Activated CD8-positive, alpha-beta T cell treated with anti-CD3 and anti-CD28 coated beads for 36 hours (primary cell): ENCODE measurements around the gene CAT. TPM values are rescaled to one million over a fixed set of nuclear protein-coding genes. Genes with fewer than 3 reads are reported as not detected.

Experiments
- ATAC-seq: fragments of 200-7000 bp; cut with Tn5 transposase; one replicate; pipeline ENCODE4 v1.10.0; 2021; ENCODE audit warnings: mild to moderate bottlenecking, moderate library complexity
- CTCF ChIA-PET: fragments of 350-600 bp; sonication (Branson Sonifier 250); formaldehyde crosslinking; loops from one replicate; lab custom pipeline; 2021; ENCODE audit warnings: antibody characterized with exemption; lab: Charles Lee
- POLR2A ChIA-PET: fragments of 350-600 bp; sonication (Branson Sonifier 250); formaldehyde crosslinking; loops from one replicate; lab custom pipeline; 2021; ENCODE audit warnings: antibody characterized with exemption; lab: Charles Lee
- DNase-seq: peaks from one replicate; pipeline ENCODE4 v3.0.0-alpha.2; 2020
- H3K27ac Mint-ChIP-seq: one replicate; pipeline ENCODE4 v1.8.0; 2021; ENCODE audit warnings: mild to moderate bottlenecking, mixed read lengths
- H3K27me3 Mint-ChIP-seq: one replicate; pipeline ENCODE4 v1.8.0; 2021; ENCODE audit warnings: mixed read lengths
- H3K36me3 Mint-ChIP-seq: one replicate; pipeline ENCODE4 v1.8.0; 2021; ENCODE audit warnings: low read depth, mixed read lengths
- H3K4me1 Mint-ChIP-seq: one replicate; pipeline ENCODE4 v1.8.0; 2021; ENCODE audit warnings: low read depth, mixed read lengths
- H3K4me3 Mint-ChIP-seq: one replicate; pipeline ENCODE4 v1.8.0; 2021; ENCODE audit warnings: mild to moderate bottlenecking, moderate library complexity, mixed read lengths
- H3K9me3 Mint-ChIP-seq: one replicate; pipeline ENCODE4 v1.8.0; 2021; ENCODE audit warnings: mixed read lengths
- CTCF ChIP-seq: fragments of 200-600 bp; IDR thresholded peaks from one replicate; pipeline ENCODE4 v1.8.0; 2022; ENCODE audit warnings: antibody characterized with exemption, mild to moderate bottlenecking
- intact Hi-C: fragments of 100-400 bp; cut with micrococcal nuclease; formaldehyde crosslinking; loops from one replicate; pipeline ENCODE4 v1.10.0; 2022
- total RNA-seq, 2 experiments: library from RNA; stranded (reverse); gene quantifications; one replicate each; pipeline ENCODE4 v1.2.3, GENCODE V29; 2021

The CAT gene
- total RNA-seq, 2 experiments from 2014 or later: 23.9 to 24.8 TPM

DNA sequence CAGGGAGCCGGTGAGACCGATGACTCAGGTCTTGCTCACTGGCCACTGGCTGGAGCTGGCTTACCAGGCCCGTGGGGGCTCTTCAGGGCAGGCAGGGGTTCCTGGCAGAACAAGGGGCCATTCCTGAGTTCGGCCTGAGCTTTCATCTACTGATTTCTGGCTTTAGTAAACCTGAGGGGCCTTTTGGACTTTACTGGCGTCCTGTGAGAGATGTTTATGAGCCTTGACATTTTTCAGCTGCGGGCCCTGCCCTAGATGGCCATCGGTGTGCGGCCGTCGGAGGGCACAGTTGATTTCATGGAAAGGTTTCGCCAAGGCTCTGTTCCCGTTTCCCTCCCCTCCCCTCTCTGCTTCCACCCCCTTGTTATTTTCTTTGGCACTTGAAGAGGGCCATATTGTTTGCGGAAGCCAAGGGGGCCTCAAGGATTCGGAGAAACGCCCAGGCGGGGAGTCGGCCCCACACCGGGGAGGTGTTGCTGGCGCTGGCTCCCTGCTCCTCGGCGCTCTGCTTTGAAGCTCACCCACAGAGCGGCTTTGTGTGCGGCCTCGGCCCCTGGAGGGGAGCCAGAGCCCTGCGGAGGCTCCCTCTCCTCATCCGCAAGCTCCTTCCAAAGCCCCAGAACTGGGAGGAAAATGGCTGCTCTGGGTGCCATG is 57.1 kb downstream of the CAT start:
- Mint-ChIP-seq H3K27ac (no peak overlapping the region), H3K9me3 (no peaks in the 10 kb centered on the region), H3K4me3 (no peak overlapping the region), H3K4me1 (no peaks in the 10 kb centered on the region), H3K36me3 (no peaks in the 10 kb centered on the region), H3K27me3 (peaks cover 1% of the 10 kb centered on the region)
- DNase-seq (no peak), ATAC-seq (no peak)
- TF ChIP-seq CTCF: no peak
- intact Hi-C loops: no loop called here
- CTCF ChIA-PET: no interaction called here
- POLR2A ChIA-PET: interaction anchor here (0.8 kb wide), 1 partner anchor 9 kb away, joined by 3 read pairs; no protein-coding TSS in a partner anchor

- ChIA-PET CTCF (interaction anchor here (0.9 to 1.9 kb wide), 4 partner anchors 8 to 17 kb away, joined by 3 to 15 read pairs (median 3); partner anchors contain the start of gene ELF5), POLR2A (interaction anchor here (0.5 kb wide), 1 partner anchor 591 kb away, joined by 4 read pairs; no protein-coding TSS in a partner anchor)
- no peak for TF ChIP-seq CTCF
- no peak for DNase-seq
- Mint-ChIP-seq H3K9me3 (no peaks in the 10 kb centered on the region), H3K4me1 (no peaks in the 10 kb centered on the region), H3K27ac (no peak overlapping the region), H3K4me3 (no peak overlapping the region), H3K36me3 (no peaks in the 10 kb centered on the region), H3K27me3 (no peaks in the 10 kb centered on the region)
- intact Hi-C loops: no loop called here
- ATAC-seq: no peak
Observed at GRCh38 chr11:34499719-34500500, 61.2 kb downstream of the CAT start.

DNA sequence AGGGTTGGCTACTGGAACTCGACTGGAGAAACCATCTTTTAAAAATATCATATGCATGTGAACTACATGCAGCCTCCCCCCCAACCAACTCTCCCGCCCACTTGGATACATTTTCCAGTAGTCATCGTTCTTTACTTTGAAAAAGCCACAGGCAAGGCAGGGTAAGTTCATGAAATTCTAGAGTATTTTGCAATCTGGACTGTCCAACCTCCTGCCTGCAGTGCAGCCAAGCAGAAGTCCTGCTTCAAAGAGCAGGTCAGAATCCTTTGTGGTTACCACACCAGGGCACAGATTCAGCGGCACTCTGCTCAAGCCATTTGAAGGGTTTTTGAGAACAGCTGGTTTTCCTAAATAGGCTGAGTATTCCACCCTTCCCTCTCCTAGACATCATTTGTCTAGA is 62.8 kb downstream of the CAT start:
- intact Hi-C loops: no loop called here
- H3K9me3 Mint-ChIP-seq: no peaks in the 10 kb centered on the region
- POLR2A ChIA-PET: no interaction called here
- no peaks in the 10 kb centered on the region for H3K36me3 Mint-ChIP-seq
- DNase-seq: no peak
- CTCF ChIA-PET: interaction anchor here (1.0 to 1.9 kb wide), 3 partner anchors 11 to 34 kb away, joined by 3 to 15 read pairs (median 3); partner anchors contain the start of gene ELF5
- no peak overlapping the region for H3K27ac Mint-ChIP-seq
- no peak overlapping the region for H3K4me3 Mint-ChIP-seq
- TF ChIP-seq CTCF: no peak
- no peak for ATAC-seq
- no peaks in the 10 kb centered on the region for H3K4me1 Mint-ChIP-seq
- no peaks in the 10 kb centered on the region for H3K27me3 Mint-ChIP-seq

- no peak for TF ChIP-seq CTCF
- Mint-ChIP-seq H3K9me3 (no peaks in the 10 kb centered on the region), H3K27ac (no peak overlapping the region), H3K4me1 (no peaks in the 10 kb centered on the region), H3K36me3 (no peaks in the 10 kb centered on the region), H3K4me3 (no peak overlapping the region), H3K27me3 (no peaks in the 10 kb centered on the region)
- no peak for ATAC-seq
- intact Hi-C loops: no loop called here
- CTCF ChIA-PET: interaction anchor here (1.0 to 1.1 kb wide), 2 partner anchors 11 to 34 kb away, joined by 3 read pairs; no protein-coding TSS in a partner anchor
- DNase-seq: no peak
- POLR2A ChIA-PET: no interaction called here
Observed at GRCh38 chr11:34501949-34502348, 63.2 kb downstream of the CAT start.
